Endothelial cell of umbilical vein (primary cell): Measurements from ENCODE around the gene MEIG1. TPM values are rescaled to one million over a fixed set of nuclear protein-coding genes. Genes with fewer than 3 reads are reported as not detected.

ENCODE experiments used
- BruUV-seq: library from RNA; stranded (reverse); fragments of 400-500 nt; replicated peaks from 2 replicates; lab custom pipeline; 2021; lab: Mats Ljungman, UMichigan
- CTCF ChIA-PET: fragments of 300-600, 350-600 bp; sonication (Branson Sonifier 250); formaldehyde crosslinking; loops from one replicate; lab custom pipeline; 2021; ENCODE audit warnings: antibody characterized with exemption, inconsistent platforms; lab: Charles Lee
- POLR2A ChIA-PET: fragments of 300-600, 350-600 bp; sonication (Branson Sonifier 250); formaldehyde crosslinking; loops from one replicate; lab custom pipeline; 2021; ENCODE audit warnings: antibody characterized with exemption, inconsistent platforms; lab: Charles Lee
- DNase-seq: peaks from one replicate; pipeline ENCODE4 v3.0.0-alpha.2; 2011; ENCODE audit warnings: low read depth, low spot score
- FAIRE-seq: peaks from 2 replicates; lab custom pipeline; 2011; peaks lifted over from hg19 to GRCh38; lab: Jason Lieb, UNC
- H2AFZ ChIP-seq: 2 replicates; pipeline ENCODE4 v1.6.0; 2012; ENCODE audit warnings: low read depth, low read length, control low read depth, inconsistent platforms
- H3K27ac ChIP-seq: 2 replicates; pipeline ENCODE4 v1.5.1; 2011; ENCODE audit warnings: low read depth, mild to moderate bottlenecking, control low read depth, low read length, moderate library complexity; ENCODE audit not compliant: insufficient read depth
- H3K27me3 ChIP-seq, 2 experiments: 2 replicates each; pipeline versions ENCODE4 v1.6.0 to v1.6.1; 2011; ENCODE audit warnings: low read length in 2 of 2, mixed read lengths in 1 of 2; ENCODE audit not compliant: control insufficient read depth in 2 of 2, insufficient read depth in 2 of 2
- H3K36me3 ChIP-seq, 2 experiments: 2 replicates in 1 of 2; 3 replicates in 1 of 2; pipeline ENCODE4 v1.5.1; 2011; ENCODE audit warnings: low read length in 2 of 2, mild to moderate bottlenecking in 1 of 2, moderate library complexity in 1 of 2; ENCODE audit not compliant: control insufficient read depth in 2 of 2, insufficient read depth in 2 of 2; ENCODE audit errors: extremely low read depth in 1 of 2
- H3K4me1 ChIP-seq: 3 replicates; pipeline ENCODE4 v1.5.1; 2011; ENCODE audit warnings: mild to moderate bottlenecking, low read length; ENCODE audit not compliant: control insufficient read depth, insufficient read depth; ENCODE audit errors: extremely low read depth
- H3K4me2 ChIP-seq: 2 replicates; pipeline ENCODE4 v1.6.1; 2011; ENCODE audit warnings: low read length, control low read depth, mixed read lengths; ENCODE audit not compliant: insufficient read depth
- H3K4me3 ChIP-seq, 3 experiments: fragments of 200-600 bp in 1 of 3; sonication (generic), shearing (Covaris generic) in 1 of 3; replicated peaks in 1 of 3; 2 replicates each; pipeline ENCODE4 v1.5.1; 2011 to 2016; ENCODE audit warnings: control low read depth in 3 of 3, low read length in 3 of 3, mild to moderate bottlenecking in 2 of 3, inconsistent platforms in 1 of 3, low read depth in 1 of 3, moderate library complexity in 1 of 3; ENCODE audit not compliant: insufficient read depth in 1 of 3
- H3K79me2 ChIP-seq: 2 replicates; pipeline ENCODE4 v1.6.0; 2012; ENCODE audit warnings: low read length, inconsistent platforms; ENCODE audit not compliant: control insufficient read depth, insufficient read depth
- H3K9ac ChIP-seq: replicated peaks from 2 replicates; pipeline ENCODE3; 2011; ENCODE audit warnings: low read length, control low read depth; ENCODE audit not compliant: insufficient read depth; ENCODE audit errors: extremely low read depth
- H3K9me1 ChIP-seq: replicated peaks from 3 replicates; pipeline ENCODE4 v1.6.0; 2011; ENCODE audit warnings: mild to moderate bottlenecking, low read length; ENCODE audit not compliant: control insufficient read depth, insufficient read depth; ENCODE audit errors: extremely low read depth
- H3K9me3 ChIP-seq: replicated peaks from 2 replicates; pipeline ENCODE4 v1.5.1; 2012; ENCODE audit warnings: low read length, inconsistent platforms; ENCODE audit not compliant: control insufficient read depth, insufficient read depth
- H4K20me1 ChIP-seq: replicated peaks from 2 replicates; pipeline ENCODE3; 2011; ENCODE audit warnings: mild to moderate bottlenecking, low read length; ENCODE audit not compliant: control insufficient read depth, insufficient read depth; ENCODE audit errors: extremely low read depth
- EZH2 ChIP-seq: IDR thresholded peaks from 2 replicates; pipeline ENCODE4 v1.6.1; 2012; ENCODE audit warnings: borderline replicate concordance, low read depth, mild to moderate bottlenecking, moderate library complexity, low read length, inconsistent platforms; ENCODE audit not compliant: severe bottlenecking
- FOS ChIP-seq: IDR thresholded peaks from 2 replicates; pipeline ENCODE4 v1.6.1; 2011; ENCODE audit warnings: mild to moderate bottlenecking, low read length, moderate library complexity, borderline replicate concordance; ENCODE audit not compliant: insufficient read depth
- GATA2 ChIP-seq: IDR thresholded peaks from 2 replicates; pipeline ENCODE4 v1.7.0; 2011; ENCODE audit warnings: low read depth, mild to moderate bottlenecking, moderate library complexity, mixed read lengths, low read length; ENCODE audit not compliant: insufficient read length, insufficient read depth
- JUN ChIP-seq: IDR thresholded peaks from 2 replicates; pipeline ENCODE4 v1.6.1; 2011; ENCODE audit warnings: borderline replicate concordance, low read depth; ENCODE audit not compliant: insufficient read length, insufficient read depth
- MYC ChIP-seq: IDR thresholded peaks from one replicate; pipeline ENCODE4 v1.6.1; 2011; ENCODE audit warnings: mild to moderate bottlenecking, low read depth, low read length
- POLR2A ChIP-seq: IDR thresholded peaks from 2 replicates; pipeline ENCODE4 v1.6.1; 2012; ENCODE audit warnings: low read depth, mild to moderate bottlenecking, control low read depth, low read length
- POLR2AphosphoS5 ChIP-seq: IDR thresholded peaks from 2 replicates; pipeline ENCODE4 v1.6.1; 2012; ENCODE audit warnings: low read depth, mild to moderate bottlenecking, control low read depth, low read length, moderate library complexity; ENCODE audit not compliant: insufficient read depth
- dilution Hi-C: fragments of 300-500 bp; cut with MboI; formaldehyde crosslinking; loops from one replicate; pipeline ENCODE4 v1.15.0; 2019; ENCODE audit warnings: low sequenced_read_pairs; ENCODE audit not compliant: extremely low pct_ligation_motif_present
- intact Hi-C: fragments of 100-400 bp; cut with micrococcal nuclease; formaldehyde crosslinking; loops from one replicate; pipeline ENCODE4 v1.10.0; 2022
- polyA plus RNA-seq, 4 experiments: library from polyadenylated mRNA; depleted of rRNA in 3 of 4; stranded (reverse) in 3 of 4; unstranded in 1 of 4; fragments of >200 nt; gene quantifications; 2 replicates each; pipeline versions ENCODE4 v1.2.1 to v1.2.3, GENCODE V29; 2011 to 2012; ENCODE audit warnings: missing spikeins in 1 of 4
- total RNA-seq: library from RNA; stranded (reverse); gene quantifications from 2 replicates; pipeline ENCODE4 v1.2.3, GENCODE V29; 2021
- TF ChIP-seq, protein P1 (sequence below), 2 donors: IDR thresholded peaks; 1 replicate in 1 of 2; 2 replicates in 1 of 2; pipeline ENCODE4 v1.5.1; 2011; ENCODE audit warnings: low read length in 2 of 2, mild to moderate bottlenecking in 2 of 2, moderate library complexity in 2 of 2, control low read depth in 1 of 2, inconsistent platforms in 1 of 2, low read depth in 1 of 2; ENCODE audit not compliant: insufficient read depth in 1 of 2; ENCODE audit errors: extremely low read depth in 1 of 2
- TF ChIP-seq, protein P2 (sequence below): IDR thresholded peaks from 2 replicates; pipeline ENCODE4 v1.6.1; 2011; ENCODE audit not compliant: insufficient read depth, insufficient read length

The MEIG1 gene
- total and polyA plus RNA-seq, 2 donors (not counting 3 experiments of a cell fraction or from before 2014, with no cell fraction given), result 0.23 TPM; not detected in 1

DNA sequence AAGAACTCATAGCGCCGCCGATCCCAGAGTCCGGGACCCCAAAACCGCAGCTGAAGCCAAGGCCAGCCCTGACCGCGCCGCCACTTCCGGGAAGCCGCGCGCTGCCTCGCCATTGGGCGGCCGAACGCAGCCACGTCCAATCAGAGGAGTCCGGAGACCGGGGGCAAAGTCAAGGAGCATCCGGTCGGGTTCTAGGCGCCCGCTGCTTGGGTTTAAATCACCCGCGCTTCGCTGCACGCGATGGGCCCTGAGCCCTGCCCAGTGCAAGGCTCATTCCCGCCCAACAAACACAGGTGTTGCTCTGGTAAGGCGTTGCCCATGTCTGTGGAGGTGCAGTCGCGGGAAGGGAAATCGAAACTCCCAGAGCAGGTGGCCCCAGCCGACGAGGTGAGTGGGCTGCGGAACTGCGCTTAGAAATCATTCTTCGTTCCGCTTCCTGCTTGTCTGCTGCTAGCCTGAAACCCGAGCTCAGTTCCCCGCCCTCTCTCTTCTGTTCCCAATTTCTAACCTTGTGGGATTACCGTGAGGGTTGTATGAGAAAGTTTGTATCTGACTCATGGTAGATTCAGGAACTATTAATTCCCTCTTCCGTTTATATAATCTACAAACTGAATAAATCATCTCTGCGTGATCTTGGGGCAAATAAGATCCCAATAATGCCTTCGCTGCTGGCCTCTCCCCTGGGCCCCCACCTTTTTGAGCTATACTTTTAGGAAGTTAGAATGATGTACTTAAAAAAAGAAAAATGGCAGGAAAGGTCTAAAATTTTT is 5.0 kb upstream of the MEIG1 start, which contains the start of gene DCLRE1C:
TSS of gene DCLRE1C (minus strand) at position 96 of the 770 bp plus-strand sequence. CDS start at position 10, 86 bp downstream.
- peak within 1 kb of the TSS; percentile 48 to 73 (median 69) for H3K4me3 ChIP-seq
- TSS peak; percentile 75 for BruUV-seq
- POLR2A ChIA-PET, result interaction anchor here (0.9 kb wide), 1 partner anchor 116 kb away, joined by 6 read pairs; the partner anchor contains the start of genes CDNF, HSPA14 and MSANTD7
- TF ChIP-seq, protein P1, sequence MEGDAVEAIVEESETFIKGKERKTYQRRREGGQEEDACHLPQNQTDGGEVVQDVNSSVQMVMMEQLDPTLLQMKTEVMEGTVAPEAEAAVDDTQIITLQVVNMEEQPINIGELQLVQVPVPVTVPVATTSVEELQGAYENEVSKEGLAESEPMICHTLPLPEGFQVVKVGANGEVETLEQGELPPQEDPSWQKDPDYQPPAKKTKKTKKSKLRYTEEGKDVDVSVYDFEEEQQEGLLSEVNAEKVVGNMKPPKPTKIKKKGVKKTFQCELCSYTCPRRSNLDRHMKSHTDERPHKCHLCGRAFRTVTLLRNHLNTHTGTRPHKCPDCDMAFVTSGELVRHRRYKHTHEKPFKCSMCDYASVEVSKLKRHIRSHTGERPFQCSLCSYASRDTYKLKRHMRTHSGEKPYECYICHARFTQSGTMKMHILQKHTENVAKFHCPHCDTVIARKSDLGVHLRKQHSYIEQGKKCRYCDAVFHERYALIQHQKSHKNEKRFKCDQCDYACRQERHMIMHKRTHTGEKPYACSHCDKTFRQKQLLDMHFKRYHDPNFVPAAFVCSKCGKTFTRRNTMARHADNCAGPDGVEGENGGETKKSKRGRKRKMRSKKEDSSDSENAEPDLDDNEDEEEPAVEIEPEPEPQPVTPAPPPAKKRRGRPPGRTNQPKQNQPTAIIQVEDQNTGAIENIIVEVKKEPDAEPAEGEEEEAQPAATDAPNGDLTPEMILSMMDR (IDR thresholded peaks at IDR 0.05; ENCODE audit: extremely low read depth in 1 of 2, insufficient read depth in 1 of 2, low read depth in 1 of 2, low read length in 2 of 2), result no peak
- TF ChIP-seq MYC (no peak), POLR2AphosphoS5 (peak; percentile 81), JUN (no peak), EZH2 (no peak), FOS (no peak), GATA2 (no peak), POLR2A (peak; percentile 71)
- TF ChIP-seq, protein P2, sequence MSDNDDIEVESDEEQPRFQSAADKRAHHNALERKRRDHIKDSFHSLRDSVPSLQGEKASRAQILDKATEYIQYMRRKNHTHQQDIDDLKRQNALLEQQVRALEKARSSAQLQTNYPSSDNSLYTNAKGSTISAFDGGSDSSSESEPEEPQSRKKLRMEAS, result peak; percentile 92
- H4K20me1 ChIP-seq, result no peaks in the 10 kb centered on the region
- FAIRE-seq, result peak; percentile 93
- peak within 1 kb of the TSS; percentile 79 for H3K4me2 ChIP-seq
- CTCF ChIA-PET, result interaction anchor here (0.8 to 2.3 kb wide), 8 partner anchors 8 to 417 kb away, joined by 3 to 11 read pairs (median 6); partner anchors contain the start of genes FAM171A1 and SUV39H2
- peak within 1 kb of the TSS; percentile 78 for H2AFZ ChIP-seq
- H3K36me3 ChIP-seq, result no peaks in the 10 kb centered on the region
- DNase-seq, result peak; percentile 87
- peaks cover 40% of the 10 kb centered on the region for H3K79me2 ChIP-seq
- peak within 1 kb of the TSS; percentile 59 for H3K9ac ChIP-seq
- H3K27ac ChIP-seq, result peak within 1 kb of the TSS; percentile 79
- no peaks in the 10 kb centered on the region for H3K9me1 ChIP-seq
- peaks cover 18% of the 10 kb centered on the region for H3K4me1 ChIP-seq
- no peaks in the 10 kb centered on the region for H3K9me3 ChIP-seq
- dilution Hi-C loops, result no loop called here
- intact Hi-C loops, result loop anchor here (2.0 to 10.0 kb wide), 3 partner anchors 115 to 418 kb away; partner anchors contain the start of genes CDNF, FAM171A1, HSPA14 and MSANTD7
- H3K27me3 ChIP-seq, result no peaks in the 10 kb centered on the region
